HG02588 (cell line): ENCODE measurements around the gene SLC25A46.
"Not testable (repeated sequence)": the region's sequence is repeated elsewhere in the genome, so short reads cannot be mapped to it uniquely, and the experiment has no call there.

ENCODE experiments used
- ATAC-seq: cut with Tn5 transposase; IDR thresholded peaks from one replicate; pipeline ENCODE4 v1.9.1; 2021; ENCODE audit warnings: mild to moderate bottlenecking, moderate library complexity; ENCODE audit not compliant: unreplicated experiment

Gene SLC25A46

DNA sequence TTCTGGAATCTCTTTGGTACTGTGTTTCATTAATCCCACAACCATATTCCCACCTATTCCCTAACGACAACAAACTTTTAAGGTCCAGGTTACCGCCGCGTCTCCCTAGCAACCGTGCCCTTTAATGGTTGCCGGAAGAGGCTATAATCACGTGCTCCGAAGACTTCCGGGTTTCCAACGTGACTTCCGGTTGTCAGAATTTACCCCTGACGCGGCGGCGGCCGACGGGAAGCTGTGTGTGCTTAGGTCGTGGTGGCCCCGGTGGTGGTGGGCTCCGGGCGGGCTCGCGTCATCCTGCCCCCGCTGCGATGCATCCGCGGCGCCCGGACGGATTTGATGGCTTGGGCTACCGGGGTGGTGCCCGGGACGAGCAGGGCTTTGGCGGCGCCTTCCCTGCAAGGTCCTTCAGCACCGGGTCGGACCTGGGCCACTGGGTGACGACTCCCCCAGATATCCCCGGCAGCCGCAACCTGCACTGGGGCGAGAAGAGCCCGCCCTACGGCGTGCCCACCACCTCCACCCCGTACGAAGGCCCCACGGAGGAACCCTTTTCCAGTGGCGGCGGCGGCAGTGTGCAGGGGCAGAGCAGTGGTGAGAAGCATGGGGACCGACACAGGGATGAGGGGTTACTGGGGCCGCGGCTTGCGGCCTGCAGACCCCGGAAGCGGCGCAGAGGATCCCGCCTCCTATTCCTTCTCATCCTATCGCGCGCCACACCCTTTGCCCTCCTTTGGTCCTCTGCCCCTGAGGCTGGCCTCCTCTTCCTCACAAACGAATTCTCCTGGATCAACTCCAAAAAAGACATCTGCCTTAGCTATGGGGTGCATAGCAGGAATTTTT is at the start of gene SLC25A46:
Gene SLC25A46 (plus strand): TSS at position 196 of the 840 bp plus-strand sequence. CDS start 113 bp downstream, at position 309.
- ATAC-seq = peak; percentile 95

DNA sequence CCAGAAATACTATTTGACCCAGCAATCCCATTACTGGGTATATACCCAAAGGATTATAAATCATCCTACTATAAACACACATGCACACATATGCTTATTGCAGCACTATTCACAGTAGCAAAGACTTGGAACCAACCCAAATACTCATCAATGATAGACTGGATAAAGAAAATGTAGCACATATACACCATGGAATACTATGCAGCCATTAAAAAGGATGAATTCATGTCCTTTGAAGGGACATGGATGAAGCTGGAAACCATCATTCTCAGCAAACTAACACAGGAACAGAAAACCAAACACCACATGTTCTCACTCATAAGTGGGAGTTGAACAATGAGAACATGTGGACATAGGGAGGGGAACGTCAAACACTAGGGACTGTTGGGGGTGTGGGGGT is 48.2 kb upstream of the SLC25A46 start:
- not testable (repeated sequence) for ATAC-seq

DNA sequence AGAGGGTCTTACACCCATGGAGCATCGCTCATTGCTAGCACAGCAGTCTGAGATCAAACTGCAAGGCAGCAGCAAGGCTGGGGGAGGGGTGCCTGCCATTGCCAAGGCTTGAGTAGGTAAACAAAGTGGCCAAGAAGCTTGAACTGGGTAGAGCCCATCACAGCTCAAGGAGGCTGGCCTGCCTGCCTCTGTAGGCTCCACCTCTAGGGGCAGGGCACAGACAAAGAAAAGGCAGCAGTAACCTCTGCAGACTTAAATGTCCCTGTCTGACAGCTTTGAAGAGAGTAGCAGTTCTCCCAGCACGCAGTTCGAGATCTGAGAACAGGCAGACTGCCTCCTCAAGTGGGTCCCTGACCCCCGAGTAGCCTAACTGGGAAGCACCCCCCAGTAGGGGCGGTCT is 46.1 kb upstream of the SLC25A46 start:
- not testable (repeated sequence) for ATAC-seq

DNA sequence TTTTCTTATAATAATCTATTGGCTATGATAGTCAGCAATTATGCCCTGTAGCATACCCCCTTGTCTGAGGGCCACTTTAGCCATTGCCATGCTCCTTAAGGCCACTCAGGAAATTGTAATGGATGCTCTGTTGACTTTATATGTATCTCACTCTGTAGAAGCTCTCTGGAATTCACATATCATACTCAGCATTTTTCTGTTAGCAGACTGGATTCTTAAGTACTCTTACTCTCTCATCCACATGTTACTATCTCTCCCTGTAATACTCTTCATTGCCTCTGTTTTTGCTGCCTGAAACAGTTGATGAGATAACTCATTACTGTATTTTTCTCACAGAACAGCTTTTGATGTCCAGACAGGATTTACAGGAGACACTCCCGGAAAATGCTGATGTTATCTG is 36.5 kb upstream of the SLC25A46 start:
- ATAC-seq = no peak

DNA sequence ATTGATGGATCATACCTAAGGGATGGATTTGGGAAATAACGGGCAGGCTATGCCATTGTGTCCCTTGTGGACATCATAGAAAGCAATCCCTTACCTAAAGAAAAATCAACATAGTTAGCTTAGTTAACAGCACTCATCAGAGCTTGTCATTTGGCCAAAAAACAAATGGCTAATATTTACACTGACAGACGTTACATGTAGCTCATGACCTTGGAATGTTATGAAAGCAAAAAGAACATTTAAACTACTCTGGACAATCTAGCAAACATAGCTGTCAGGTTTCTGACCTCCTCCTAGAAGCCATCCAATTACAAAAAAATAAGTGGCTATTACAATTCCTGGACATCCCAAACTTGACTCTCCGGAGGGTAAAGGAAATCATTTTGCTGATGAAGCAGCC is 36.1 kb upstream of the SLC25A46 start:
- no peak for ATAC-seq

DNA sequence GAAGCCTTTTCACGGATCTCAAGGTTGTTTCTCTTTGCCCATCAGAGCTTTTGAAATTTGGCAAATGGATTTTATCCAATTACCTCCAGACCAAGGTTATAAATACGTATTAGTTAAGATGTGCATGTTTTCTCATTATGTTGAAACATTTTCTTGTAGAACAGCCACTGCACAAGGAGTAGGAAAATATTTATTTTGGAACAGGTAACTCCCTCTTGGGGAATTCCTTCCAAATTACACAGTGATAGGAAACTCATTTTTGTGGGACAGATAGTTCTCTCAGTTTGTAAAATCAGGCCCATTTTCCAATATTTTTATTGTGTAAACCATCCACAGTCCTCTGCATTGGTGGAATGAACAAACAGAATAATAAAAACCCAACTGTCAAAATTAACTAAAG is 35.3 kb upstream of the SLC25A46 start:
- no peak for ATAC-seq

DNA sequence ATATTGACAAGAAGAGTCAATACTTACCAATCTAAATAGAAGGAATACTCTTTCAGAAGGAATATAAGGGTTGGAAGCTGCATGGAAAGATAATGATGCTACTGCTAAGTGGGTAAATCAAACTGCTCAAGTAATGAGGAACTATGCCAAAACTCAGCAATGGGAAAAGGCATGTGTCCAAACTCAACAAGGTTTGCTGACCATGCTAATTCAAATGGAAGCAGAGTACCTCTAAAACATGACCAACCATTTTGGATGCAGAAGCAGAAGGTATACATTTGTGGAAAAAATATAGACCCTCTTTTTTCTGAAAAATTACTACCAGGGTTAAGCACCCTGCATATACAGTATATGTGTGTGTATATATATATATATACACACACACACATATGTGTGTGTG is 33.5 kb upstream of the SLC25A46 start:
- ATAC-seq = no peak

DNA sequence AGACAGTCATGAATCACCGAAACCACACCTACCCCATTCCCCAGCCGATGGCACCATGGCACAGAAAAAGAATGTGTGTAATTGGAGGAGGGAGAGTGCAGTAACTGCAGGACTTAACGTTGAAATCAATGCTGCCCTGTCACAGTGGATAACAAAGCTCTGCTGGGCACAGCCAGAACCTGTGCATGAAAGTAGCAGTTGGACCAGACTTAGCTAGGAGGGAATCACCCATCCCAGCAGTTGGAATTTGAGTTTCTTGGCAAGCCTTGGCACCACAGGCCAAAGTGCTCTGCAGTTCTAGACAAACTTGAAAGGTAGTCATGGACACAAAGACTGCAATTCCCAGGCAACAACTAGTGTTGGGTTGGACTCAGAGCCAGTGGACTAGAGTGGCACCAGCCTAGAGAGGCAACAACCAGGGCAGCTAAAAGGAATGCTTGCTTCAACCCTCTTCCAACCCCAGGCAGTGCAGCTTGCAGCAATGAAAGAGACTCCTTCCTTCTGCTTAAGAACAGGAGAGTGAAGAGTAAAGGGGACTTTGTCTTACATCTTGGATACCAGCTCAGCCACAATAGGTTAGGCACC is 31.5 kb upstream of the SLC25A46 start:
- no peak for ATAC-seq

DNA sequence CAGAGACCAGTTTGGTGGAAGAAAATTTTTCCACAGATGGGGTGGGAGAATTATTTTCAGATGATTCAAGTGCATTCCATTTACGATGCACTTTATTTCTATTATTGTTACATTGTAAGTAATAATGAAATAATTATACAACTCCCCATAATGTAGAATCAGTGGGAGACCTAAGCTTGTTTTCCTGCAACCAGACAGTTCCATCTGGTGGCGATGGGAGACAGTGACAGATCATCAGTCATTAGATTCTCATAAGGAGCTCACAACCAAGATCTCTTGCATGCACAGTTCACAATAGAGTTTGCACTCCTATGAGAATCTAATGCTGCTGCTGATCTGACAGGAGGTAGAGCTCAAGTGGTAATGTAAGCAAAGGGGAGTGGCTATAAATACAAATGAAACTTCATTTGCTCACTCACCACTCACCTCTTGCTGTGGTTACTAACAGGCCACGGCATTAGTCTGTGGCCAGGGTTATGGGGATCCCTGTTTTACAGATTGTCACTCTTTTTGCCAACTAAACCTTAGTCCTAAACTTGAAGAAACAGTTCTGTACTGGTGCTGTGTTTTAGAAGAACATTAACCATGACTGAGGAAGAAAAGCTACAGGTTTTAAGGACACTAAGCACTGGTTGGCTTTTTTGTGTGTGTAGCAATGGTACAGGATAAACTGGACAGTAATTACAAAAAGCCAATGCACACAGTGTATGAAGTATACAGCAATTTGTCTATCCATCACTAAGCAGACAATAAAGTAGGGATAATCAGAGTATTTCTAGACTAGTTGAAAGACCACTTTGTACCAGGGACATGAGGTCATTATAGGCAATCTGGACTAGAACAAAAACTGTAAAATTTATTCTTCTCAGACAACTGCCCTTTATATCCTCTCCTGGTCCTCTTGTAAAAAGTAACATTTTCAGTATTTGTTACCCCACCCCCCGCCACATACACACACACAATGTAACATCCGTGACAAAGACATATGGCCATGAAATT is 22.3 kb upstream of the SLC25A46 start:
- peak; percentile 70 for ATAC-seq

DNA sequence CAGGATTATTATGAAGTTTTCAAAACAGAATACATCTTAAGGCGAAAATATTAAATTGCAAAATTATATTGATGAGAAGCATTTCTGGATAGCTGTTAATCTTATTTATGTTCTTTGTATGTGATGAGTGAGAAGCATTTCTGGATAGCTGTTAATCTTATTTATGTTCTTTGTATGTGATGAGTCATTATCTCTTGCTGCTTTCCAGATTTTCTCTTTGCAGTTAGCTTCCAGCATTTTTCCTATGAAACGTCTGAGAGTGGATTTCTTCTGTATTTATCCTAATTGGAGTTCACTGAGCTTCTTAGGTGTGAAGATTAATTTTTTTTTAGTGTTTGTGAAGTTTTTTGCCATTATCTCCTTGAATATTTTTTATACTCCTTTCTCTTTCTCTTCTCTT is 20.5 kb upstream of the SLC25A46 start:
- no peak for ATAC-seq

DNA sequence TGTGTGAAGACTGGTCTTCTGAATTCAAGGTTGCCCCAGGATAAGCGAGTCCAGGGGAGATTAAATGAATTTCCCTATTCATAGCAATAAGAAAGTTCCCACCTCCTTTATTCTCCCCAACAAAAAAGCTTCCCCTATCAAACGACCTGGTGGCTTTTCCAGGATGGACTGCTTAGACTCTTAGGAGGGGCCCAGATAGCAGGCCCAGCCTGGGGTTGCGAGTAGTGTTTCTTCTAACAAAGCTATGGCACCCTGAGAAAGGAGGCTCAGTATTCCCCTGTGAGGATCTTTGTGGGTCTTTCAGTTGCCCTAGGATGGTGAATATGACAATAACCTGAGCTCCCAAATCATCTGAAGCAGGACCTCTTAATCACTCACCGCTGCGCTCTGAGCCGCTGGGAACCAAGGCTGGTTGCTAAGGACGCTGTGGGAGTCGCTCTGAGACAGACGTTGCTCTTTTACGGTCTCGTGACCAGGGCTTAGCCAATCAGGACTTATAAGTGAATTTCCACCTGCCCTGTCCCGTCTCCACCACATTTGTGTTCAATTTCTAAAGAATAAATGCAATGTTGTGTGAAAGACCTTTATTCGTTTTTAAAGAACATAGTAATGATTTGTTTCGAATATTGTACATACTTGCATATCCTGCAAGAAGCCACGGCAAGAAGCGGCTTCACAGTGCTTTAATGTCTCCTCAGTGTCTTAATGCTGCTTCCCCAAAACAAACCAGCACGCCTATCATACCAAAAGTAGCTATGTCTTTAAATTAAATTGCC is 12.4 kb upstream of the SLC25A46 start, which contains the start of gene TMEM232:
Gene TMEM232 (minus strand): TSS at position 423 of the 776 bp plus-strand sequence. CDS start 59,319 bp downstream, outside the sequence.
- peak; percentile 100 for ATAC-seq

DNA sequence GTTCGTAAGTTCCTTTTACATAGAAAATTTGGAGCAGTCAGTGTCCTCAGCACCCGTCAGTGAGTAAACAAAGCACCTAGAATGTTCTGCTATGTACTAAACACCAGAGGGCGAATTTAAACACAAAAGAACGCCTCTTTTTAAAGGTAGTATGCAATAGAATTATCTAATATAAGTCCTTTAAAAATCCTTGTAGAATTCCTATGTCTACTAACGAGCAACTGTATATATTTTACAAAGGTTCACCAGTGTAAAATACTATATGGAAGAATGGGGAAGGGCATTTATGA is 11.8 kb upstream of the SLC25A46 start:
- peak; percentile 45 for ATAC-seq

DNA sequence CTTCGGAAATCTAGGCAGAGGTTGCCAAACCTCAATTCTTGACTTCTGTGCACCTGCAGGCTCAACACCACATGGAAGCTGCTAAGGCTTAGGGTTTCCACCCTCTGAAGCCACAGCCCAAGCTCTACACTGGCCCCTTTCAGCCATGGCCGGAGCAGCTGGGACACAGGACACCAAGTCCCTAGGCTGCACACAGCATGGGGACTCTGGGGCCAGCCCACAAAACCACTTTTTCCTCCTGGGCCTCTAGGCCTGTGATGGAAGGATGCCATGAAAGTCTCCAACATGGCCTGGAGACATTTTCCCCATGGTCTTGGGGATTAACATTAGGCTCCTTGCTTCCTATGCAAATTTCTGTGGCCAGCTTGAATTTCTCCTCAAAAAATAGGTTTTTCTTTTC is 7.3 kb upstream of the SLC25A46 start:
- ATAC-seq = not testable (repeated sequence)

DNA sequence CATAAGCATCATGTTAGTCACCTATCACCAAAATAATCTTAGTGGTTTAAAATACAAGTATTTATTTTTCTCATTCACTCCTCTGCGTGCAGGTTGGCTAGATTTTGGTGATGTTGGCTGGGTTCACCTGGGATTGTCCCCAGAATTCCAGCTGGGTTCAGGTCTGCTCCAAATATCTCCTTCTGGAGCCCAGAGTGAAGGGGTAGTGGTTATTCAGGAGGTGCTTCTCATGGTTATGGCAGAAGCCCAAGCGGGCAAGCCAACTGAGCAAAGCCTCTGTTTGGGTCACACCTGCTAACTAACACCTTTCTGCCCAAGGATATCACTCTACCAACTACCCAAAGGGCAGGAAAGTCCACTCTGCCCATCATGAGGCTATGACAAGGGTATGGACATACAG is 4.7 kb upstream of the SLC25A46 start:
- no peak for ATAC-seq

DNA sequence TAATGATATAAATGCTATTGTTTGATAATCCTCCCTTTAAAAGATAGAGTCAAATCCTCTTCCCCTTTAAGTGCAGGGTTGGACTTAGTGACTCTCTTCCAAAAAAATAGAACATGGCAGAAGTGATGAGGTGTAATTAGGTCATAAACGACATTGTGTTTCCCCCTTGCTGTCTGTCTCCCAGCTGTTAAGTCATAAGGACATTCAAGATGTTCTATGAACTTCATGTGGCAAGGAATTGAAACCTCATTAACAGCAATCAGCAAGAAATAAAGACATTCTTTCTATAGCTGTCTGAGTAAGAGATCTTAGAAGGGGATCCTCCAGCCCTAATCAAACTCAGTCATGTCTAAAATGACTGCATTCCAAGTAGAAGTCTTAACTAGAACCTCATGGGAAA is 3.3 kb upstream of the SLC25A46 start:
- no peak for ATAC-seq

DNA sequence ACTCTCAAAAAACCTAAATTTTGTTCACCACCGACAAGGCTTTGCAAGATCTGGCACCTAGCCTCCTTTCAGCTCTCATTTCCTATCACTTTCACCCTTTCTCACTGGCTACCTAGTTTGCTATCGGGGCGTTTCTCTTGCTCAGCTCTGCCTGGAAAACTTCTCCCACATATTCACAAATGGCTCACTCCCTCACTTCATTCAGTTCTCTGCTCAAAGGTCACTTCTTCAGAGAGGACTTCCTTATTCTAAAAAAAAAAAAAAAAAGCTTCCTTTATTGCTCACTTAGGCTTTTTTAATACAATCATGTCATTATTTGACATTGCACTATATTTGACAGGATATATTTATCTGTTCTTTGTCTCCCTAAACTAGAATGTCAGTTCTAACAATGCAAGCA is 2.1 kb upstream of the SLC25A46 start:
- ATAC-seq = no peak

DNA sequence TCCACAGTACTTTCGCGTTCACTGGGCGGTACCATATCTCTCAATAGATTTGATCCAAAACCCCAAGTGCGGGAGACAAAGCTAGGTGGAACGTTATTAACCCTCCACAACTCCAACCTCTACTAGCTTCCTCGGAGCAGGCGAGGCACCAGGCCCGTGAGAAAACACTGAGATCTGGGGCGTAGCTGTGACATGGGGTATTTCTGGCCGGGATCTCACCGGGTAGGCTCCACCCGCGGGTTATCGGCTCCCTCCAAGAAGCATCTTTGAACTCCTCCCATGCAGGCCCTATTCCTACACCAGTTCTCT is 350 bp upstream of the SLC25A46 start:
- ATAC-seq = peak; percentile 57

DNA sequence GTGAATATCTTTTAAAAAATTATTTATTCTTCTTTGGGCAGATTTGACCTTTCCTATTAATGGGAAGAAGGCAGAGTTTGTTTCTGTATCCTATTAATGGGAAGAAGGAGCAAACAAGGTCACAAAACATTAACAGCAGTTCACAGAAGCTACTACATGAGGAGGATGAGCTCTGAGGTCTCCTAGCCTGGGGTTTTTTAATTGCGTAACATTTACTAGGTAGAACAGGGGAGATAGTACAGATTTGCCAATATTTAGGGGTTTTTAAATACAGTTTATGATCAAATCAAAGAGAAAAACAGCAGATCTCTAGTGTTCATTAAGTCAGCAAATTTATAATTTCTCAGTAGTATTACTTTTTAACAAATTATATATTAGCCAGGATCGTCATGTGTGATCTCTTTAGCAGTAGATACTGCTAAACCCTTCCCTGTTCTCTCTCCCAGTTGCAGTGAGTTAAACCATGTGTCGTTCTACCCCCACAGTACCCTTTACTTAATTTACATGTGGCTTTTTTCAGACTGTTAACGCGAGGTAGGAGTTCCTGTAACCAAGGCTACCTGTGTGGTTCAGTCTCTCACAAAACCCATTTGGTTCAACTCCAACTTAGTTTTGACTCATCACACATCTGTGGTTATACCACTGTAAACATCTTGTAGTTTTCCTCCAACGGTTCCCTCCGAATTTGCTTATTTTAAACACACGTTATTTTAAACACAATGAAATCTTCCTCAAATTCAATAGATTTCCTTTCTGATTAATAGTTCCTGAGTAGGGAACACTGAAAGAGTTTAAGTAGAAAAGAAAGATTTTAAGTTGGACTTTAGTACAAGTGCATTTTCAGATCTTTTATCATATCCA is 13.3 kb downstream of the SLC25A46 start:
- ATAC-seq = peak; percentile 98

DNA sequence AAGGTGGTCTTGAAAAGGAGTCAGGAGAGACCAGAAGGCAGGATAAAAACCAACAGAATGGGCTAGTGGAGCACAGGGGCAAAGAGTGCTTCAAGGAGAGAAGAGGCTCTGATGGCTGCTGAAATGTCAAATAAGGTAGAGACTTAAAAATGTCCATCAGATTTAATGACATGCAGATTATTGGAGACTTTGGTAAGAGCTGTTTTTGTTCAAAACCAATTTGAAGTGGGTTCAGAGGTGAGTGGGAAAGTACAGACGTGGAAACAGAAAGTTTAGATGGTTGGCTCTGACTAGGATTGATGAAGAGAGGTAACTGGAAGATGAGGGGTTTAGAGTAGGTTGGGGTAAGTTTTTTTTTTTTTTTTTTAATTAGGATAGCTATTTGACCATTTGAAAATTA is 14.1 kb downstream of the SLC25A46 start:
- ATAC-seq = peak; percentile 29

DNA sequence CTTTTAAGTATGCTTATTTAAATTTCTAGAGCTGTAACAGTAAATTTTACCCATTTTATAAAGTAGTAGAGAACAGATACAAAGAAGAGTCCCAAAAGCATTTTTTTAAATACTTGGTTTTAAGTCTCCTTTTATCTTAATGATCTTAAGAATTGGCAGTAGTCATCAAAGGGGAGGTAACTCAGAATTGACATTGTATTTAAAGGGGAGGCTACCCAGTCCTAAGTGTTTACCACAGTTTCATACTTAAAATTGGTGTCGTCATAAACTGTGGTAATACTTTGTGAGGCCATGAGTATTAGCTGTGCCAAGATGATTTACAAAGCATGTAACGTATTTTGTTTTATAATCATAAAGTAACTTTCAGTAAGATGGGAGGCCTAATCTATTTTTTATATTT is 14.8 kb downstream of the SLC25A46 start:
- ATAC-seq = no peak
